GM11168 (cell line): Measurements from ENCODE around the gene FMNL1.

Experiments
- in situ Hi-C: fragments of 300-500 bp; cut with MboI; formaldehyde crosslinking; loops from one replicate; pipeline ENCODE4 v1.12.0; 2022; ENCODE audit warnings: low sequenced_read_pairs; ENCODE audit not compliant: unreplicated experiment

The FMNL1 gene

GRCh38 chr17:45232514-45233422 lies 11.1 kb downstream of the FMNL1 start:
- in situ Hi-C loops = no loop called here

GRCh38 chr17:45233423-45233924 lies 11.8 kb downstream of the FMNL1 start:
- in situ Hi-C loops = no loop called here

GRCh38 chr17:45234641-45235415 lies 13.1 kb downstream of the FMNL1 start:
- in situ Hi-C loops = no loop called here

GRCh38 chr17:45235416-45236281 lies 14.0 kb downstream of the FMNL1 start:
- in situ Hi-C loops = no loop called here

GRCh38 chr17:45236282-45236606 lies 14.6 kb downstream of the FMNL1 start:
- in situ Hi-C loops = no loop called here

- in situ Hi-C loops = no loop called here
Observed at GRCh38 chr17:45237686-45238085, 16.0 kb downstream of the FMNL1 start.

- in situ Hi-C loops = no loop called here
Observed at GRCh38 chr17:45238155-45238774, 16.6 kb downstream of the FMNL1 start.

- in situ Hi-C loops = no loop called here
Observed at GRCh38 chr17:45240905-45241327, 19.2 kb downstream of the FMNL1 start.

GRCh38 chr17:45241328-45242028 lies 19.8 kb downstream of the FMNL1 start:
- in situ Hi-C loops = no loop called here

GRCh38 chr17:45242029-45242414 lies 20.3 kb downstream of the FMNL1 start:
- in situ Hi-C loops = no loop called here

- in situ Hi-C loops = no loop called here
Observed at GRCh38 chr17:45243750-45244149, 22.1 kb downstream of the FMNL1 start.

- in situ Hi-C loops = no loop called here
Observed at GRCh38 chr17:45244725-45245656, 23.3 kb downstream of the FMNL1 start.

- in situ Hi-C loops = no loop called here
Observed at GRCh38 chr17:45246338-45246737, 24.7 kb downstream of the FMNL1 start.

GRCh38 chr17:45246861-45247428 lies 25.3 kb downstream of the FMNL1 start:
- in situ Hi-C loops = no loop called here

GRCh38 chr17:45247429-45248131 lies 25.9 kb downstream of the FMNL1 start:
- in situ Hi-C loops = no loop called here

GRCh38 chr17:45248132-45248957 lies 26.7 kb downstream of the FMNL1 start:
- in situ Hi-C loops = no loop called here
